GM12878 (cell line): ENCODE results near the gene PROCA1.

Experiments used
- CREB1 ChIP-seq: IDR thresholded peaks from 2 replicates; pipeline ENCODE4 v1.6.1; 2012; ENCODE audit warnings: low read depth, mild to moderate bottlenecking, inconsistent platforms
- CTCF ChIP-seq, 3 experiments: IDR thresholded peaks in 2 of 3; conservative IDR thresholded peaks in 1 of 3; 2 replicates each; pipeline ENCODE4 v1.5.1; 2011; ENCODE audit warnings: low read depth in 3 of 3, low read length in 3 of 3, mild to moderate bottlenecking in 3 of 3, control low read depth in 2 of 3, moderate library complexity in 2 of 3, inconsistent platforms in 1 of 3, mixed read lengths in 1 of 3; ENCODE audit not compliant: control insufficient read depth in 2 of 3, insufficient read depth in 1 of 3; ENCODE audit errors: extremely low read depth in 1 of 3
- ETV6 ChIP-seq, 2 experiments: fragments of 450-650 bp in 1 of 2; IDR thresholded peaks in 1 of 2; conservative IDR thresholded peaks in 1 of 2; 2 replicates each; pipeline ENCODE4 v1.6.1; 2014; ENCODE audit warnings: antibody characterized with exemption in 1 of 2, borderline replicate concordance in 1 of 2, low read depth in 1 of 2, mild to moderate bottlenecking in 1 of 2, moderate library complexity in 1 of 2
- EZH2 ChIP-seq: IDR thresholded peaks from 2 replicates; pipeline ENCODE4 v1.6.1; 2012; ENCODE audit warnings: low read depth, mild to moderate bottlenecking, control low read depth, inconsistent platforms, low read length, borderline replicate concordance; ENCODE audit not compliant: control insufficient read depth
- JUNB ChIP-seq: IDR thresholded peaks from 2 replicates; pipeline ENCODE4 v1.6.1; 2016; ENCODE audit warnings: antibody characterized with exemption, mild to moderate bottlenecking
- LARP7 ChIP-seq: fragments of 450-650 bp; IDR thresholded peaks from 2 replicates; pipeline ENCODE4 v1.6.1; 2017; ENCODE audit warnings: mild to moderate bottlenecking
- MTA3 ChIP-seq: IDR thresholded peaks from 2 replicates; pipeline ENCODE4 v1.6.1; 2012; ENCODE audit warnings: low read length, inconsistent platforms, borderline replicate concordance
- MXI1 ChIP-seq: fragments of 150-350 bp; IDR thresholded peaks from 2 replicates; pipeline ENCODE4 v1.6.1; 2011; ENCODE audit warnings: low read depth, mild to moderate bottlenecking, inconsistent platforms, low read length, improper control_type of control experiment
- PBX3 ChIP-seq: IDR thresholded peaks from 2 replicates; pipeline ENCODE4 v1.6.1; 2011; ENCODE audit warnings: mild to moderate bottlenecking, low read depth, low read length, moderate library complexity; ENCODE audit not compliant: insufficient replicate concordance
- POLR2A ChIP-seq: IDR thresholded peaks from 2 replicates; pipeline ENCODE4 v1.6.1; 2011; ENCODE audit warnings: low read depth, mild to moderate bottlenecking, low read length
- RFX5 ChIP-seq: IDR thresholded peaks from 2 replicates; pipeline ENCODE4 v1.6.1; 2011; ENCODE audit warnings: low read depth, low read length, improper control_type of control experiment
- SIN3A ChIP-seq: IDR thresholded peaks from 2 replicates; pipeline ENCODE4 v1.6.1; 2012; ENCODE audit warnings: low read depth, low read length, improper control_type of control experiment
- SMC3 ChIP-seq: IDR thresholded peaks from 2 replicates; pipeline ENCODE4 v1.6.1; 2011; ENCODE audit warnings: low read length, improper control_type of control experiment, borderline replicate concordance
- SP1 ChIP-seq: IDR thresholded peaks from one replicate; pipeline ENCODE4 v1.6.1; 2011; ENCODE audit warnings: low read depth, low read length

- no peak for TF ChIP-seq RFX5
- no peak for TF ChIP-seq CTCF (IDR thresholded peaks at IDR 0.05 in 2 of 3, conservative IDR thresholded peaks at IDR 0.05 in 1 of 3; ENCODE audit: control insufficient read depth in 2 of 3, extremely low read depth in 1 of 3, insufficient read depth in 1 of 3, low read depth in 3 of 3, low read length in 3 of 3)
- no peak for TF ChIP-seq PBX3
- no peak for TF ChIP-seq MXI1
- peak; percentile 7; the same call in 1 of the 2 replicates for TF ChIP-seq POLR2A
- TF ChIP-seq SMC3: no peak
- TF ChIP-seq MTA3: no peak
- 0 out of 2 replicates have a peak, but pooled peaks have one; percentile 1 for TF ChIP-seq CREB1
- TF ChIP-seq EZH2: no peak
- TF ChIP-seq ETV6 (conservative IDR thresholded peaks at IDR 0.05 in 1 of 2, IDR thresholded peaks at IDR 0.05 in 1 of 2; ENCODE audit: borderline replicate concordance in 1 of 2, low read depth in 1 of 2): no peak
- TF ChIP-seq SP1: no peak
- 0 out of 2 replicates have a peak, but pooled peaks have one; percentile 28 for TF ChIP-seq LARP7
- no peak for TF ChIP-seq SIN3A
- no peak for TF ChIP-seq JUNB
Observed at GRCh38 chr17:28711723-28712031, at the start of gene PROCA1.
